ENCODE results near the gene POLR3GL.
A peak's percentile ranks its signal among the peaks of the same experiment; 100 is the strongest.

Gene POLR3GL

DNA sequence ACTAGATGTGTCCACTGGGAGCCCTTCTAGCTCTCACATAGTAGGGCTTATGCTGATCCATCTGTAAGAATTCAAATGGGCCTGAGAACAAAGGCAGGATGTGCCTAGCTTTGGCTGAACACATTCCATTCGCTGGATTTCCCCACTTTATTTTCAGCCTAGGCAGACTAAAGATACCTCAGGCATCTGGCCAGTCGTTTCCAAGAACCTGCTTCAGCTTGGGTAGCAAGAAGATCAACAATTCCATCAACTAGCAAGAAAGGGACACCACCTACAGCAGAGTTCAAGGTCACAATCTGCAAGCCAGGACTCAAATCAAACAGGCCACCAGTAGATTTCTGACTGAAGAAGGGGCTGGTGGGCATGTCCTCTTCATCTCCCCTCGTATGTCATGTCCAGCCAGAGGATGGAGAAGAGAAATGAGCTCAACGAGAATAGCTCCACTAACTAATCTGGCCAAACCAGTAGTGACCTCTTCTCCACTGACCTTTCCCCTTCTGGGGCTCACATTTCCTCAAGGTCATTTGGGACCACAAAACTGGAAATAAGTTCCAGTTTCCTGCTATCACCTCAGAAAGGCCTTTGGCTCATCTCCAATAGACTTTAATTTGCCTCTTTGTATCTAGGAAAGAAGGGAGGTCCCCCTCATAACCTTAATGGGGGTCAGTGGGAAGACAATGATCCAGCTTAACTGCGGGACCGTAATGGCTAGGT lies 17.7 kb downstream of the POLR3GL start:
- H3K27ac ChIP-seq, result peak overlapping the region in 10 of 11 experiments; percentile 84 to 95 (median 92); a peak in 18 of 22 replicates
- peaks cover 41 to 97% (median 80%) of the 10 kb centered on the region in 10 experiments for H3K4me1 ChIP-seq
- no peak overlapping the region for H3K9ac ChIP-seq
- no peaks in the 10 kb centered on the region for H3K27me3 ChIP-seq
- H3K4me3 ChIP-seq, result no peak overlapping the region
- no peaks in the 10 kb centered on the region for H3K9me3 ChIP-seq (replicated peaks in 1 of 11)
- H3K36me3 ChIP-seq, result no peaks in the 10 kb centered on the region
- peak overlapping the region in 7 of 11 experiments; percentile 6 to 96 (median 88); a peak in 12 of 22 replicates for H3K4me2 ChIP-seq
- no peak for TF ChIP-seq Cebpa-rat (IDR thresholded peaks at IDR 0.05)
- no peaks in the 10 kb centered on the region for H4K20me1 ChIP-seq

DNA sequence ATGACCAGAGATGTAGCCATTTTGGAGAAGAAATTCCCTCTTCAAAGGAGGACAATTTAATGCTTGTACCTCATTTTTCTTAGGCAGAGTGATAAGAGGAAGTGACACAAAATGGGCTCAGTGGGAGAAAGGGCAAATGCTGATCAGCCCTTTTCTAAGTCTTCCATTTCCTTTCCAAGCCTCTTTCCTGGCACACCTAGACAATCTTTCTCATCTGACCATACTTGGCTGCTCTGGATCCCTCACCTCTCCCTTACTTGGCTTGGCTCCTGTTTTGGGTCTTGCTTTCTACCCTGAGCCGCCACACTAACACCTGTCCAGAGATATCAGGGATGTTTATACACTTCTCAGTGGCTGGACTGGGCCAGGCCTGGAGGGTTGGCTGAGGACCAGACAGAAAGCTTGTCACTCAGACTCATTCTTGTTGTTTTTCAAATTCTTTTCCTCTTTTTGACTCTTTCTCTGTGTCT lies 18.8 kb downstream of the POLR3GL start:
- no peaks in the 10 kb centered on the region for H3K9me3 ChIP-seq (replicated peaks in 1 of 11)
- H3K4me3 ChIP-seq, result no peak overlapping the region
- peak overlapping the region in 6 of 11 experiments; percentile 18 to 95 (median 92); a peak in 9 of 22 replicates for H3K27ac ChIP-seq
- no peaks in the 10 kb centered on the region for H3K36me3 ChIP-seq
- peak overlapping the region in 1 of 11 experiments; percentile 6; a peak in 1 of 22 replicates for H3K9ac ChIP-seq
- no peaks in the 10 kb centered on the region for H4K20me1 ChIP-seq
- H3K4me1 ChIP-seq, result peaks cover 31 to 97% (median 70%) of the 10 kb centered on the region in 10 experiments
- TF ChIP-seq Cebpa-rat (IDR thresholded peaks at IDR 0.05), result no peak
- H3K4me2 ChIP-seq, result peak overlapping the region in 7 of 11 experiments; percentile 6 to 96 (median 86); a peak in 11 of 22 replicates
- H3K27me3 ChIP-seq, result no peaks in the 10 kb centered on the region

DNA sequence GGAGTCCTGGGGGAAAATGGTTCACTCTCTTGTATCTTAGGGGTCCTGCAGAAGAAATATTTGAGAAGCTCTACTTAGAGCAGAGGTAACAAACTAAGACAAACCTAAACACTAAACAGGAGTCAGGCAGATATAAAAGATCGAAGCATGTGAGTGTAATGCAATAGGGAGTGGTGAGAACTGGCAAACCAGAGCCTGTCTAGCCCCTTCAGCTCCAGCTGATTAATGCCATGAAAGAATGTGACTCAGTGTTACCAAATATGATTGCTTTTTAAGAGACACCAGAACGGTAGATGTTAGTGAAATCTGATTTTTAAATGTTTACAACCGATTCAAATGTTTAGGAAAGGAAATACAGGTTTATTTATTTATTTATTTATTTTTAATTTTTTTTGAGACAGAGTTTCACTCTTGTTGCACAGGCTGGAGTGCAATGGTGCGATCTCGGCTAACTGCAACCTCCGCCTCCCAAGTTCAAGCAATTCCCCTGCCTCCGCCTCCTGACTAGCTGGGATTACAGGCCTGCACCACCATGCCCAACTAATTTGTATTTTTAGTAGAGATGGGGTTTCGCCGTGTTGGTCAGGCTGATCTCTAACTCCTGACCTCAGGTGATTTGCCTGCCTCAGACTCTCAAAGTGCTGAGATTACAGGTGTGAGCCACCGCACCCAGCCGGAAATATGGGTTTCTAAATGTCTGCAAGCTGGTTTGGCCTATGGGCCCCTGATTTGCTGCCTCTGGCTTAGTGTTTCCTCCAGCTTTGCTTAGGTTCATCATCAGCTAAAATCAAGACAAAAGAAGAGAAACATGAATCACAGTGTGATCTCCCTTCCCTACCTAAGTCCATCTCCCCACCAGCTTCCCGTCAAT lies 19.7 kb downstream of the POLR3GL start:
- Histone ChIP-seq H3K27me3 (no peaks in the 10 kb centered on the region), H3K27ac (peak overlapping the region in 6 of 11 experiments; percentile 59 to 95 (median 78); a peak in 10 of 22 replicates), H3K36me3 (no peaks in the 10 kb centered on the region), H3K9me3 (replicated peaks in 1 of 11) (no peaks in the 10 kb centered on the region), H3K9ac (peak overlapping the region in 1 of 11 experiments; percentile 44; a peak in 1 of 22 replicates), H3K4me1 (peaks cover 21 to 94% (median 60%) of the 10 kb centered on the region in 10 experiments), H4K20me1 (no peaks in the 10 kb centered on the region), H3K4me3 (no peak overlapping the region), H3K4me2 (peak overlapping the region in 5 of 11 experiments; percentile 74 to 88 (median 81); a peak in 10 of 22 replicates)
- TF ChIP-seq Cebpa-rat (IDR thresholded peaks at IDR 0.05), result no peak

DNA sequence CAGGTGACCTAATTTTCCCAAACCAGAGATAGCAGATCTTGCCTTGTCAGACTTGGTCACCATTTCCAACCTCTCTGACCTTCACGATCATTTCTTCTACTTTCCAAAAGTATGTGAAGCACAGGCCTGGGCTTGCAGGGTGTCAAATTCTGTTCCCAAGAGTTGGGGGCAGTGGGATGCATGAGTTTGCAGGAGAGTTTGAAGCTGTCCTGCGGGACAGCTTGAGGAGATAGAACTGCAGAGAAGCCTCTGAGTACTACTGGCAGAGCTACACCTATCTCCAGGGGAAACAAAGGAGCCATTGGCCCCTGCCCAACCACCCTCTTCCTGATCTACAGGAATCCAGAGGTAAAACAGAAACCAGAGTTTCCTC lies 20.6 kb downstream of the POLR3GL start:
- peaks cover 13 to 90% (median 54%) of the 10 kb centered on the region in 10 experiments for H3K4me1 ChIP-seq

DNA sequence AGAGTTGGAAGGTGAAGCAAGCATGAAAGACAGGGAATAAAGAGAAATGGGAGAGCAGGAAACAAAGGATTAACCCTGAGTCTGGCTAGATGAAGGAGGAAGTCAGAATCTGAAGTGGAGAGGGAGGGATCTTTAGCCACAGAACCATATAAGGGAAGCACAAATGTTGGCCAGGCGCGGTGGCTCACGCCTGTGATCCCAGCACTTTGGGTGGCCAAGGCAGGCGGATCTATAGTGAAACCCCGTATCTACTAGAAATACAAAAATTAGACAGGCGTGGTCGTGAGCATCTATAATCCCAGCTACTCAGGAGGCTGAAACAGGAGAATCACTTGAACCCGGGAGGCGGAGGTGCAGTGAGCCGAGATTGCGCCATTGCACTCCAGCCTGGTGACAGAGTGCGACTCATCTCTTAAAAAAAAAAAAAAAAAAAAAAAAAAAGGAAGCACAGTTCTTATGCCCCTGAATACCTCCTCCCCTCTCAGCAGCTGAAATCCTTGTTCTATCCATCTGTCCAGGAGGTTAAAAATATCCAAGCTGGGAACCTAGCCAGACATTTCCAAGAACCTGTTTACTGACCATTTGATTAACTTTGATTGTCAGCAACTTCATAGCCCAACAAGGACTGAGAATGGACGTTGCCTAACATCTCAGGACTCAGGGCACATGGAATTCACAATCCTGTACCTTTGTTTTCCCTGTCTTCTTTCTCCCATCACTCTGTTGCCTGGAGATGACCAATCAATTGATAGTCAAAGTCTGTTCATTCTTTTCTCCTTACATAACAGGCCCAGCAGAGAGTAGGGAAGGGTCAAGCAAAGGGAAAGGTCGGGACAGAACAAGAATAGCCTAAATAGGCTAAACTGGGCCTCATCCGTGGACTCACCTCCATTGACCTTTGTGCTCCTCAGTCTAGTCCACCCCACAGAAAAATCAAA lies 21.3 kb downstream of the POLR3GL start:
- Histone ChIP-seq H3K9me3 (replicated peaks in 1 of 11) (no peaks in the 10 kb centered on the region), H3K27ac (peak overlapping the region in 9 of 11 experiments; percentile 11 to 72 (median 59); a peak in 15 of 22 replicates), H3K4me3 (no peak overlapping the region), H3K27me3 (no peaks in the 10 kb centered on the region), H3K4me1 (peaks cover 7 to 90% (median 47%) of the 10 kb centered on the region in 10 experiments), H3K36me3 (no peaks in the 10 kb centered on the region), H4K20me1 (0 out of 22 replicates have a peak, but pooled peaks cover 0 to 2% (median 0%) of the 10 kb centered on the region in 11 experiments), H3K9ac (peak overlapping the region in 3 of 11 experiments; percentile 30 to 44 (median 35); a peak in 3 of 22 replicates), H3K4me2 (peak overlapping the region in 9 of 11 experiments; percentile 14 to 88 (median 74); a peak in 18 of 22 replicates)
- TF ChIP-seq Cebpa-rat (IDR thresholded peaks at IDR 0.05), result peak in 7 of 11 experiments; percentile 26 to 85 (median 52); a peak in 6 of 22 replicates

More for the DNA sequence above, 20.6 kb downstream of the POLR3GL start:
- H4K20me1 ChIP-seq, result no peaks in the 10 kb centered on the region
- H3K27me3 ChIP-seq, result no peaks in the 10 kb centered on the region
- no peak for TF ChIP-seq Cebpa-rat (IDR thresholded peaks at IDR 0.05)
- no peaks in the 10 kb centered on the region for H3K36me3 ChIP-seq
- no peak overlapping the region for H3K4me3 ChIP-seq
- H3K9ac ChIP-seq, result peak overlapping the region in 3 of 11 experiments; percentile 10 to 44 (median 35); a peak in 3 of 22 replicates
- peak overlapping the region in 9 of 11 experiments; percentile 14 to 88 (median 74); a peak in 17 of 22 replicates for H3K4me2 ChIP-seq
- H3K27ac ChIP-seq, result peak overlapping the region in 9 of 11 experiments; percentile 11 to 72 (median 59); a peak in 16 of 22 replicates
- H3K9me3 ChIP-seq (replicated peaks in 1 of 11), result no peaks in the 10 kb centered on the region

DNA sequence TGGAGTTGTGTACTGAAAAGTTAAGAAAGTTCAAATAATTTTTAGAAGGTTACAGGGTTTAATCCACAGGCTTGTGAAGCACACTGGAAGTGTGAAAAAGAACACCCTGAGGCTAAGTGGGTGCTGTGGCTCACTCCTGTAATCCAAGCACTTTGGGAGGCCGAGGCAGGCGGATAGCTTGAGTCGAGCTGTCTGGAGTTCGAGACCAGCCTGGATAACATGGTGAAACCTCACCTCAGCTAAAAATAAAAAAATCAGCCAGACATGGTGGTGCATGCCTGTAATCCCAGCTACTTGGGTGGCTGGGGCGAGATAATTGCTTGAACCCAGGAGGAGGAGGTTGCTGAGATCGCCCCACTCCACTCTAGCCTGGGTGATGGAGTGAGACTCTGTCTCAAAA lies 22.1 kb downstream of the POLR3GL start:
- H3K4me3 ChIP-seq, result no peak overlapping the region
- H3K36me3 ChIP-seq, result peaks cover 0 to under 1% (median 0%) of the 10 kb centered on the region in 11 experiments; a peak in 1 of 22 replicates
- H3K27me3 ChIP-seq, result no peaks in the 10 kb centered on the region
- no peaks in the 10 kb centered on the region for H3K9me3 ChIP-seq (replicated peaks in 1 of 11)
- TF ChIP-seq Cebpa-rat (IDR thresholded peaks at IDR 0.05), result no peak
- H3K9ac ChIP-seq, result no peak overlapping the region
- peaks cover 4 to 89% (median 39%) of the 10 kb centered on the region in 10 experiments; a peak in 18 of 20 replicates for H3K4me1 ChIP-seq
- peaks cover 0 to 10% (median 0%) of the 10 kb centered on the region in 11 experiments; a peak in 5 of 22 replicates for H4K20me1 ChIP-seq
- H3K4me2 ChIP-seq, result peak overlapping the region in 6 of 11 experiments; percentile 61 to 88 (median 80); a peak in 12 of 22 replicates
- peak overlapping the region in 5 of 11 experiments; percentile 56 to 72 (median 66); a peak in 9 of 22 replicates for H3K27ac ChIP-seq

DNA sequence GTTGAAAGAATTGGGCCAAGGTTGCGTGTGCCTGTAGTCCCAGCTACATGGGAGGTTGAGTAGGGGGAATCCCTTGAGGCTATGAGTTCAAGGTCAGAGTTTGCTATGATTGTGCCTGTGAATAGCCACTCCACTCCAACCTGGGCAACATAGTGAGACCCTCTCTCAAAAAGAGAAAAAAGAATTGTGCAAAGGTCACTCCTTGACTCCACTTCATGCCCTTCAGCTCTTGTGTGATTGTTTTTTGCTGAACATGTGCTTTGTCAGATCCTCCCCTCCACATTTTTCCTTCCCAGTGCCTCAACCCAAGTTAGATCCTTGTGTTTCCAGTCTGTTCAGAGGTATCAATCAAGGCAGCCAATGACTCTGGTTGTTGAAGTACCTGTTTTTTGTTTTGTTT lies 23.4 kb downstream of the POLR3GL start:
- Histone ChIP-seq H3K27me3 (no peaks in the 10 kb centered on the region), H3K9me3 (replicated peaks in 1 of 11) (no peaks in the 10 kb centered on the region), H3K27ac (no peak overlapping the region), H3K36me3 (peaks cover 6 to 14% (median 10%) of the 10 kb centered on the region in 11 experiments), H3K4me1 (peaks cover 16 to 89% (median 39%) of the 10 kb centered on the region in 10 experiments; a peak in 19 of 20 replicates), H4K20me1 (peaks cover under 1 to 24% (median 6%) of the 10 kb centered on the region in 11 experiments; a peak in 16 of 22 replicates), H3K9ac (no peak overlapping the region), H3K4me2 (0 out of 22 replicates have a peak overlapping the region, but pooled peaks of 1 of the 11 experiments have one; percentile 86), H3K4me3 (no peak overlapping the region)
- TF ChIP-seq Cebpa-rat (IDR thresholded peaks at IDR 0.05), result no peak
